Natural killer cell (primary cell): ENCODE data around the gene ABCD1. TPM values are rescaled to one million over a fixed set of nuclear protein-coding genes. Genes with fewer than 3 reads are reported as not detected.

ENCODE experiments used
- ATAC-seq, 3 donors: fragments of 150-1000 bp in 2 of 3; fragments of 200-7000 bp in 1 of 3; cut with Tn5 transposase; 1 replicate in 1 of 3; 2 replicates in 2 of 3; pipeline ENCODE4 v1.10.0; 2021; ENCODE audit warnings: mild to moderate bottlenecking in 2 of 3, moderate library complexity in 2 of 3
- DNase-seq, 2 donors: peaks; one replicate each; pipeline versions ENCODE4 v3.0.0 to v3.0.0-alpha.2; 2013 to 2021; ENCODE audit warnings: mixed read lengths in 1 of 2
- H3K27ac ChIP-seq: one replicate; pipeline ENCODE4 v1.5.1; 2013; ENCODE audit warnings: mild to moderate bottlenecking, low read length
- H3K27me3 ChIP-seq: one replicate; pipeline ENCODE4 v1.6.1; 2013; ENCODE audit warnings: low read length; ENCODE audit not compliant: control insufficient read depth, insufficient read depth
- H3K36me3 ChIP-seq: one replicate; pipeline ENCODE4 v1.6.1; 2013; ENCODE audit warnings: low read length; ENCODE audit not compliant: control insufficient read depth, insufficient read depth
- H3K4me1 ChIP-seq: one replicate; pipeline ENCODE4 v1.6.1; 2013; ENCODE audit warnings: low read length; ENCODE audit not compliant: control insufficient read depth, insufficient read depth
- H3K4me3 ChIP-seq: one replicate; pipeline ENCODE4 v1.5.1; 2013; ENCODE audit warnings: low read length
- H3K9me3 ChIP-seq: one replicate; pipeline ENCODE4 v1.6.1; 2013; ENCODE audit warnings: low read length; ENCODE audit not compliant: control insufficient read depth, insufficient read depth
- H3K27ac Mint-ChIP-seq, 2 donors: one replicate each; pipeline ENCODE4 v1.8.0; 2022; ENCODE audit warnings: mild to moderate bottlenecking in 2 of 2, mixed read lengths in 2 of 2, moderate library complexity in 1 of 2
- H3K27me3 Mint-ChIP-seq, 2 donors: one replicate each; pipeline ENCODE4 v1.8.0; 2022; ENCODE audit warnings: low read depth in 2 of 2, mixed read lengths in 2 of 2
- H3K36me3 Mint-ChIP-seq: one replicate; pipeline ENCODE4 v1.8.0; 2022; ENCODE audit warnings: mixed read lengths
- H3K4me1 Mint-ChIP-seq, 2 donors: one replicate each; pipeline ENCODE4 v1.8.0; 2022; ENCODE audit warnings: mixed read lengths in 2 of 2
- H3K4me3 Mint-ChIP-seq: one replicate; pipeline ENCODE4 v1.8.0; 2022; ENCODE audit warnings: mild to moderate bottlenecking, moderate library complexity, mixed read lengths
- H3K9me3 Mint-ChIP-seq, 2 donors: one replicate each; pipeline ENCODE4 v1.8.0; 2022; ENCODE audit warnings: mixed read lengths in 2 of 2
- WGBS: methylation state at CpG from one replicate; pipeline ENCODE4 v1.1.7; 2013; ENCODE audit warnings: missing lambda C conversion rate; ENCODE audit not compliant: insufficient coverage; 5-methylcytosine and 5-hydroxymethylcytosine counted together
- intact Hi-C: fragments of 100-400 bp; cut with micrococcal nuclease; formaldehyde crosslinking; loops from one replicate; pipeline ENCODE4 v1.14.2; 2022
- total RNA-seq, 4 donors: library from RNA; stranded (reverse); fragments of 120-200 nt in 1 of 4; gene quantifications; one replicate each; pipeline versions ENCODE4 v1.2.3 to v1.2.4, GENCODE V29; 2013 to 2022
- TF ChIP-seq, protein P1 (sequence below): fragments of 200-600 bp; IDR thresholded peaks from one replicate; pipeline ENCODE4 v1.8.0; 2022; ENCODE audit warnings: antibody characterized with exemption

ABCD1 gene
- total RNA-seq, 3 donors from 2014 or later (not counting 1 experiment from before 2014, with no cell fraction given): 12.2 to 13.9 (median 13.8) TPM

DNA sequence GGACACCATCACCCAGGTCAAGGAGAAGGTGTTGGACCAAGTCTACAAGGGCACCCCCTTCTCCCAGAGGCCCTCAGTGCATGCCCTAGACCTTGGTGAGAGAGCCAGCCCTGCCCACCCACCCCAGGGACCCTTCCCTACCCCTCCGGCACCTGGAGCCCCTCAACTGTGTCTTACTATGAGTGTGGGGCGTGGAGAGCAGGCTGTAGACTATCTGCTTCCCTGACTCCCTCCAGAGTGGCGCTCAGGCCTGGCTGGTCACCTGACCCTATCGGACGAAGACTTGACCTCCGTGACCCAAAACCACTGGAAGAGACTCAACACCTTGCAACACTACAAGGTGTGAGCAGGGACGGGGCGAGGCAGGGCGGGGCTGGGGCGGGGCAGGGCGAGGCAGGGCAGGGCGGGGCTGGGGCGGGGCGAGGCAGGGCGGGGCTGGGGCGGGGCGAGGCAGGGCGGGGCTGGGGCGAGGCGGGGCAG lies 51.5 kb downstream of the ABCD1 start:
- Mint-ChIP-seq H3K36me3 (no peaks in the 10 kb centered on the region), H3K9me3 (no peaks in the 10 kb centered on the region), H3K27ac (no peak overlapping the region), H3K4me1 (peaks cover 0 to 9% of the 10 kb centered on the region in 2 donors), H3K4me3 (no peak overlapping the region), H3K27me3 (peaks cover 9% of the 10 kb centered on the region in 2 donors)
- peaks cover 2% of the 10 kb centered on the region for H3K27me3 ChIP-seq
- 100% methylated on average over 6 of the region's 20 CpGs for WGBS
- TF ChIP-seq, protein P1, sequence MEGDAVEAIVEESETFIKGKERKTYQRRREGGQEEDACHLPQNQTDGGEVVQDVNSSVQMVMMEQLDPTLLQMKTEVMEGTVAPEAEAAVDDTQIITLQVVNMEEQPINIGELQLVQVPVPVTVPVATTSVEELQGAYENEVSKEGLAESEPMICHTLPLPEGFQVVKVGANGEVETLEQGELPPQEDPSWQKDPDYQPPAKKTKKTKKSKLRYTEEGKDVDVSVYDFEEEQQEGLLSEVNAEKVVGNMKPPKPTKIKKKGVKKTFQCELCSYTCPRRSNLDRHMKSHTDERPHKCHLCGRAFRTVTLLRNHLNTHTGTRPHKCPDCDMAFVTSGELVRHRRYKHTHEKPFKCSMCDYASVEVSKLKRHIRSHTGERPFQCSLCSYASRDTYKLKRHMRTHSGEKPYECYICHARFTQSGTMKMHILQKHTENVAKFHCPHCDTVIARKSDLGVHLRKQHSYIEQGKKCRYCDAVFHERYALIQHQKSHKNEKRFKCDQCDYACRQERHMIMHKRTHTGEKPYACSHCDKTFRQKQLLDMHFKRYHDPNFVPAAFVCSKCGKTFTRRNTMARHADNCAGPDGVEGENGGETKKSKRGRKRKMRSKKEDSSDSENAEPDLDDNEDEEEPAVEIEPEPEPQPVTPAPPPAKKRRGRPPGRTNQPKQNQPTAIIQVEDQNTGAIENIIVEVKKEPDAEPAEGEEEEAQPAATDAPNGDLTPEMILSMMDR: no peak
- H3K4me1 ChIP-seq: peaks cover 10% of the 10 kb centered on the region
- no peak for ATAC-seq
- H3K27ac ChIP-seq: no peak overlapping the region
- DNase-seq: no peak
- H3K9me3 ChIP-seq: no peaks in the 10 kb centered on the region
- intact Hi-C loops: no loop called here
- no peaks in the 10 kb centered on the region for H3K36me3 ChIP-seq
- no peak overlapping the region for H3K4me3 ChIP-seq

- Histone ChIP-seq H3K27me3 (peaks cover 2% of the 10 kb centered on the region), H3K27ac (no peak overlapping the region), H3K4me1 (peaks cover 12% of the 10 kb centered on the region), H3K9me3 (no peaks in the 10 kb centered on the region), H3K36me3 (no peaks in the 10 kb centered on the region), H3K4me3 (no peak overlapping the region)
- DNase-seq (no peak), ATAC-seq (no peak)
- TF ChIP-seq, protein P1: no peak
- Mint-ChIP-seq H3K27ac (no peak overlapping the region), H3K4me3 (no peak overlapping the region), H3K36me3 (no peaks in the 10 kb centered on the region), H3K4me1 (peaks cover 0 to 9% of the 10 kb centered on the region in 2 donors), H3K9me3 (no peaks in the 10 kb centered on the region), H3K27me3 (peaks cover 9% of the 10 kb centered on the region in 2 donors)
- WGBS: 73% methylated on average over 7 of the region's 22 CpGs
- intact Hi-C loops: no loop called here
These were observed 52.0 kb downstream of the ABCD1 start for GRCh38 chrX:153776611-153777045.

DNA sequence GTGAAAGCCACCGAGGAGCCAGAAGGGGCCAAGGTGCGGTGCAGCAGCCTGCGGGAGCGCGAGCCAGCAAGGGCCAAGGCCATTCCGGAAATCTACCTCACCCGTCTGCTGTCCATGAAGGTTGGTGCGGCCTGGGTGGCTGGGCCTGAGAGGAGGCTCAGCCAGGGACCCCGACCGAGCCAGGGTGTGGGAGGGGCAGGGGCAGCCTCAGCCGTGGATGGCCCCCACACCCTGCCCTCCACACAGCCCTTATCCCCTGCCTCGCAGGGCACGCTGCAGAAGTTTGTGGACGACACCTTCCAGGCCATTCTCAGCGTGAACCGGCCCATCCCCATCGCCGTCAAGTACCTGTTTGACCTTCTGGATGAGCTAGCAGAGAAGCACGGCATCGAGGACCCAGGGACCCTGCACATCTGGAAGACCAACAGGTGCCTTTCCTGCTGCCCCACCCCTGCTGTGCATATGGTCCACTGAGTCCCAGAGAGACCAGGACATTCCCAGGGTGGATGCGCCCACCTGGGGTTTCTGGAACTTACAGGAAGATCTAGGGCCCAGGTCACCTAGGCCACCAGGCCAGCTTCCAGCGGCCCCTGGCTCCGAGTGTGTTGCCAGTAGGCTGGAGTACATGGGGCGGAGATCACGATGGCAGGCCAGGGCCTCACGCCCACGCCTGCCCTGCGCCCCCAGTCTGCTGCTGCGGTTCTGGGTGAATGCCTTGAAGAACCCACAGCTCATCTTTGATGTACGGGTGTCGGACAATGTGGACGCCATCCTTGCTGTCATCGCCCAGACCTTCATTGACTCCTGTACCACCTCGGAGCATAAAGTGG lies 52.8 kb downstream of the ABCD1 start:
- H3K4me1 ChIP-seq: peaks cover 12% of the 10 kb centered on the region
- Mint-ChIP-seq H3K27me3 (peaks cover 9% of the 10 kb centered on the region in 2 donors), H3K36me3 (no peaks in the 10 kb centered on the region), H3K27ac (no peak overlapping the region), H3K4me3 (no peak overlapping the region), H3K4me1 (peaks cover 0 to 9% of the 10 kb centered on the region in 2 donors), H3K9me3 (no peaks in the 10 kb centered on the region)
- 92% methylated on average over 34 of the region's 34 CpGs for WGBS
- intact Hi-C loops: no loop called here
- ATAC-seq (no peak), DNase-seq (no peak)
- H3K36me3 ChIP-seq: no peaks in the 10 kb centered on the region
- H3K4me3 ChIP-seq: no peak overlapping the region
- peaks cover 2% of the 10 kb centered on the region for H3K27me3 ChIP-seq
- H3K9me3 ChIP-seq: no peaks in the 10 kb centered on the region
- H3K27ac ChIP-seq: no peak overlapping the region
- TF ChIP-seq, protein P1: no peak
